Right renal pelvis (tissue), 4 donors: ENCODE results near the gene ELL3. TPM values are rescaled to one million over a fixed set of nuclear protein-coding genes. Genes with fewer than 3 reads are reported as not detected.

ENCODE experiments used
- DNase-seq, 4 donors: peaks; one replicate each; pipeline ENCODE4 v3.0.0-alpha.2; 2013; ENCODE audit warnings: low read depth in 4 of 4, low spot score in 3 of 4, missing footprints in 1 of 4
- polyA plus RNA-seq, 4 donors: library from polyadenylated mRNA; unstranded; fragments of 120-200 nt; gene quantifications; one replicate each; pipeline ENCODE4 v1.2.1, GENCODE V29; 2013; ENCODE audit not compliant: insufficient read length in 4 of 4

Gene ELL3
- polyA plus RNA-seq, 4 donors, result 2.9 to 3.9 (median 3.1) TPM

- DNase-seq, result no peak
Observed at GRCh38 chr15:43792761-43793476, 16.2 kb upstream of the ELL3 start.

- peak; percentile 97 to 99 (median 98) for DNase-seq
Observed at GRCh38 chr15:43791993-43792760, 15.4 kb upstream of the ELL3 start, which contains the start of gene SERF2. TSS of gene SERF2 (plus strand) at chr15:43792320. CDS start at chr15:43792377, 57 bp downstream.

- no peak for DNase-seq
Observed at GRCh38 chr15:43789409-43789808, 12.6 kb upstream of the ELL3 start.

- no peak for DNase-seq
Observed at GRCh38 chr15:43779016-43779415, 2.2 kb upstream of the ELL3 start.

GRCh38 chr15:43777267-43777914 is 625 bp upstream of the ELL3 start:
- DNase-seq, result peak in 1 of 4 donors; percentile 57

GRCh38 chr15:43776101-43776717 is 557 bp downstream of the ELL3 start:
- no peak for DNase-seq

GRCh38 chr15:43775411-43775965 is 1.3 kb downstream of the ELL3 start:
- no peak for DNase-seq

- no peak for DNase-seq
Observed at GRCh38 chr15:43774062-43774461, 2.7 kb downstream of the ELL3 start.

- no peak for DNase-seq
Observed at GRCh38 chr15:43772624-43773023, 4.1 kb downstream of the ELL3 start.

- DNase-seq, result no peak
Observed at GRCh38 chr15:43771816-43772215, 5.0 kb downstream of the ELL3 start.

GRCh38 chr15:43769584-43770228 is 7.1 kb downstream of the ELL3 start:
- DNase-seq, result no peak

- no peak for DNase-seq
Observed at GRCh38 chr15:43763819-43764446, 12.8 kb downstream of the ELL3 start.

GRCh38 chr15:43762824-43763223 is 13.9 kb downstream of the ELL3 start:
- DNase-seq, result no peak

- no peak for DNase-seq
Observed at GRCh38 chr15:43751885-43752284, 24.9 kb downstream of the ELL3 start.

- no peak for DNase-seq
Observed at GRCh38 chr15:43749690-43750345, 26.9 kb downstream of the ELL3 start.

- DNase-seq, result no peak
Observed at GRCh38 chr15:43748376-43748775, 28.4 kb downstream of the ELL3 start.

- peak in 2 of 4 donors; percentile 8 to 30 for DNase-seq
Observed at GRCh38 chr15:43746903-43747309, 29.9 kb downstream of the ELL3 start.

GRCh38 chr15:43746245-43746902 is 30.4 kb downstream of the ELL3 start, which contains the start of gene PDIA3:
TSS of gene PDIA3 (plus strand) at chr15:43746438. CDS start at chr15:43746540, 102 bp downstream.
- peak; percentile 80 to 88 (median 82) for DNase-seq
